ENCODE results near the gene HM13. TPM values are rescaled to one million over a fixed set of nuclear protein-coding genes. Genes with fewer than 3 reads are reported as not detected.
A peak's percentile ranks its signal among the peaks of the same experiment; 100 is the strongest.

Gene HM13
- total and polyA plus RNA-seq, 11 donors: 22.3 to 119 (median 41.0) TPM

GRCh38 chr20:31580706-31581105 lies 66.5 kb downstream of the HM13 start:
- Histone ChIP-seq H3K36me3 (no peaks in the 10 kb centered on the region), H3K4me3 (no peak overlapping the region), H3K27me3 (no peaks in the 10 kb centered on the region), H3K27ac (no peak overlapping the region), H3K9me3 (peaks cover 0 to 3% (median 0%) of the 10 kb centered on the region in 12 donors), H3K4me1 (peaks cover 0 to under 1% (median 0%) of the 10 kb centered on the region in 12 donors)
- TF ChIP-seq CTCF (IDR thresholded peaks at IDR 0.05) (no peak), POLR2A (IDR thresholded peaks at IDR 0.05) (no peak)
- DNase-seq (no peak), ATAC-seq (no peak)
- 85 to 88% (median 87%) methylated on average over 7 of the region's 7 CpGs for WGBS, 4 donors
- intact Hi-C loops (cut with DNase I): no loop called here

GRCh38 chr20:31581391-31581790 lies 67.1 kb downstream of the HM13 start:
- Histone ChIP-seq H3K36me3 (no peaks in the 10 kb centered on the region), H3K9me3 (peaks cover 0 to 3% (median 0%) of the 10 kb centered on the region in 12 donors), H3K4me3 (no peak overlapping the region), H3K4me1 (peaks cover 0 to 8% (median 0%) of the 10 kb centered on the region in 12 donors), H3K27ac (no peak overlapping the region), H3K27me3 (no peaks in the 10 kb centered on the region)
- no peak for DNase-seq
- no peak for TF ChIP-seq POLR2A (IDR thresholded peaks at IDR 0.05)
- no peak for TF ChIP-seq CTCF (IDR thresholded peaks at IDR 0.05)
- ATAC-seq: no peak
- intact Hi-C loops (cut with DNase I): no loop called here
- WGBS, 4 donors: 85 to 91% (median 89%) methylated on average over 11 to 13 of the region's 13 CpGs

GRCh38 chr20:31587545-31588389 lies 73.5 kb downstream of the HM13 start:
- Histone ChIP-seq H3K4me3 (peak overlapping the region; percentile 16 to 60 (median 50)), H3K36me3 (no peaks in the 10 kb centered on the region), H3K9me3 (no peaks in the 10 kb centered on the region), H3K27ac (peak overlapping the region; percentile 79 to 99 (median 90)), H3K27me3 (peaks cover 0 to 9% (median 0%) of the 10 kb centered on the region in 9 donors), H3K4me1 (peaks cover 0 to 36% (median 15%) of the 10 kb centered on the region in 12 donors)
- no peak for TF ChIP-seq CTCF (IDR thresholded peaks at IDR 0.05)
- TF ChIP-seq POLR2A (IDR thresholded peaks at IDR 0.05): no peak
- DNase-seq (peak; percentile 82 to 87 (median 84)), ATAC-seq (peak; percentile 58 to 94 (median 90))
- intact Hi-C loops (cut with DNase I): loop anchor here in 3 of 10 donors (1.0 kb wide), 1 partner anchor 14 kb away; no protein-coding TSS in a partner anchor
- WGBS, 4 donors: 3 to 12% (median 3%) methylated on average over 28 to 76 of the region's 76 CpGs

- Histone ChIP-seq H3K9me3 (no peaks in the 10 kb centered on the region), H3K27me3 (peaks cover 0 to 9% (median 0%) of the 10 kb centered on the region in 9 donors), H3K36me3 (no peaks in the 10 kb centered on the region), H3K4me3 (no peak overlapping the region), H3K4me1 (peaks cover 0 to 53% (median 27%) of the 10 kb centered on the region in 12 donors), H3K27ac (peak overlapping the region in 9 of 12 donors; percentile 13 to 97 (median 60))
- intact Hi-C loops (cut with DNase I): no loop called here
- 81 to 85% (median 82%) methylated on average over 7 of the region's 7 CpGs for WGBS, 4 donors
- TF ChIP-seq CTCF (IDR thresholded peaks at IDR 0.05): no peak
- TF ChIP-seq POLR2A (IDR thresholded peaks at IDR 0.05): no peak
- ATAC-seq: no peak
- DNase-seq: no peak
Measured at GRCh38 chr20:31590717-31591225, 76.5 kb downstream of the HM13 start.
